HG02981 (cell line): ENCODE results near the gene CDCA4.
"Not testable (repeated sequence)": the region's sequence is repeated elsewhere in the genome, so short reads cannot be mapped to it uniquely, and the experiment has no call there.

Source experiments
- ATAC-seq: cut with Tn5 transposase; IDR thresholded peaks from one replicate; pipeline ENCODE4 v1.9.1; 2021; ENCODE audit warnings: mild to moderate bottlenecking, moderate library complexity; ENCODE audit not compliant: unreplicated experiment

The CDCA4 gene

DNA sequence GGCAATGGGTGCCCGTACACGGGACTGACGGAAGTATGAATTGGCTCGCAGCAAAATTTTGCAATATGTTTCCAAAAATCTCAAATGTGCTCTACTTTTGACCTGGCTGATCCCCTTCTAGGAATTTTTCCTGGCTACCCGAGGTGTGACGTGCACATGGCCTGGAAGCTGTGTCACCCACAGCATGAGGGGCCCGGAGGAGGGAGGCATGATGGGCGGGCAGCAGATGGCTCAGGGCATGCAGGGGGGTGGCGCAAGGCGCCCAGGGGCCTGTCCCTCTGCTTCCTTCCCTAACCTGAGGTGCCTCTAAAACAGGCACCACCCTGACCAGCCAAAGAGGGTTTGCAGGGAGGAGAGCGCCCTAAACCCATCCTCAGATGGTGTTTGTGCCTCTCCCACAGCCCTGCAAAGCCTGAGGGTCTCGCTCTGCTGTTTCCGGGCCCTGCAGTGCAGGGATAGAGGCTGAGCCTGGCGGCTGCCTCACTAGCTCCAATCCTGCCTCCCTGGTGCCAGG lies 37.7 kb upstream of the CDCA4 start:
- no peak for ATAC-seq

DNA sequence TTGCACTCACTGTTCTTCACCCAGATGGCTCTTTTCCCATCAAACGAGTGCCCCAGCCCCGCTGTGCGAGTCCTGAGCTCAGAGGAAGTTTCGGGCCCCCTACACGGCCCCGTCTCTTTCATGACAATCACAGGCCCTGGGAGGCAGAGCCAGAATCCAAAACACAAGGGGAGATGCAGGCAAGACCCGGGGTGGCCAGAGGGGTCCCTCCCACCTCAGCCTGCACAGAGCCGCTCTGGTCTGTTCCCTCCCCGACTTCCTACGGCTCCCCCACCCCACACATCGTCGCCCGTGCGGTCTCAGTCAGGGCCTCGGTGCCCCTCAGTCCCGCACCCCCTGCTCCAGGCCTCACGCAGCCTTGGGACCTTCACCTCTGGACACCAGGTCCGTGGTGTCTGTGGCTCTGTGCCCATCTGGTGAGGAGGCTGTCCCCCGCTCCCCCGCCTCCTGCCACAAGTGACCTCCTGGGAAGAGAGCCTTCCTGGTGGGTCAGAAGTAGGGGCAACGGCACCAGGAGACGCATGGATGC lies 35.5 kb upstream of the CDCA4 start:
- no peak for ATAC-seq

DNA sequence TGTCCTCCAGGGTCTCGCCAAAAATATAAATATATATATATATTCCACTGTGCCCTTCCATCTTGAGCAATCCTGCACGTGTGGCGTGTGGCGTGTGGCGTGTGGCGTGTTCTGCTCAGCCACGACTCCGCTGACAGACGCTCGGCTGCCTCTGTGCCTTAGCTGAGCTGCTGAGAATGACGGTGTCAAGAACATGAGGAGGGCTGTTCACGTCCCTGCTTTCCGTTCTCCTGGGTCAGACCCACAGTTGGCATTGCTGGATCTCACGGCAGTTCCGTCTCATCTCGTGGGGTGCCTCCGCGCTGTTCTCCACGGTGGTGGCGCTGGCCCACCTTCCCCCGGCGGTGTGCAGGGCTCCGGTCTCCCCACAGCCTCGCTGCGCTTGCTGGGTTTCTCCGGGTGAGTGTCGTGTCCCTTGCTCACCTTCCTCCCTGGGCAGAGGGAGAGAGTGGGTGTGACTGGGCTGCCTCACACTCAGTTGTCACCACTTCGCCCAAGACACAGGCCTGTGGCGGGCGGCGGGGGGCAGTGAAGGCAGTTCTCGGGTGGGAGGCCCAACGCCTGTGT lies 34.9 kb upstream of the CDCA4 start:
- ATAC-seq: no peak

DNA sequence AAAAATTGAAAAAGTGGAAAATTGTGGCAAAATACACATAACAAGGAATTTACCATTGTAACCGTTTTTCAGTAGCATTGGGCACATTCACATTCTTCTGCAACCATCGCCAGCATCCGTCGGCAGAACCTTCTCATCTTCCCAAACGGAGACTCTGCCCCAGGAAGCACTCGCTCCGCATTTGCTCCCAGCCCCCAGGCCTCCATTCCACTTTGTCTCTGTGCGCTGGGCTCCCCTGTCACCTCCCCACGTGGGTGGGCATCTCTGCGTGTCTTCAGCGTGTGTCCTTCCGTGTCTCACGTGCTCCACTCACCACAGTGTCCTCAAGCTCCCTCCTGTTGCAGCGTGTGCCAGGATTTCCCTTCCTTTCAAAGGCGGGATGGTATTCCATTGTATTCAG lies 34.5 kb upstream of the CDCA4 start:
- ATAC-seq: no peak

DNA sequence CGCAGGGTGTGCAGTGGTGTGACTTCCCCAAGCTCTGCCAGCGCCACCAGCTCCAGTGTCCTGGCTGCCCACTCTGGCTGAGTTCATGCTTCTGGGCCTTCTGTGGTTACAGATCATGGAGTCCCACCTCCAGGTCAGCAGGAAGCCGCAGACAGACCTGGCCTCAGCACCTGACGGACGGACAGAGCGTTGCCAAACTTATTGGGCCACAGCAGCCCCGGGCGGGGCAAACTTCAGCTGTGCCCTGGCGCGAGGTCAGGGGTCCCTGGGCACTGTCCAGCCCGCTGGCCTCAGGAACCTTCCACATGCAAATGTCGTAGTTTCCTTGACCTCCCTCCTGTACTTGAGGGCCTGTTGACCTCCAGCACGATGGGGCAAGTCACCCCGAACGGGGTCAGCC lies 33.1 kb upstream of the CDCA4 start:
- no peak for ATAC-seq

DNA sequence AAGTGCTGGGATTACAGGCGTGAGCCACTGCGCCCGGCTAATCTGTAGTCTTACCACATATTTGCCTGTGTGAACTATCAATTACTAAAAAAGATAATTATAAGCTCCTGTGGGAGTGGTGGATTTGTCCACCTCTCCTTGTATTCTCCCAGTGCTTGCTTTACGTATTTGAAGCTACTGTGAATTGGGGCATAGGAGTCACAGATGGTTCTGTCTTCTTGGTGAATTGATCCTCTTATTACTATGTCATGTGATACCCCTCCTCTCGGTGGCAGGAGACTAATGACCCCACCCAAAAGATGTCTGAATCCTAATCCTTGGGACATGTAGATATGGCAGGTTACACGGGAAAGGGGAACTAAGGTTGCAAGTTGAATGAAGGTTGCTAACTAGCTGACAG lies 32.5 kb upstream of the CDCA4 start:
- no peak for ATAC-seq

DNA sequence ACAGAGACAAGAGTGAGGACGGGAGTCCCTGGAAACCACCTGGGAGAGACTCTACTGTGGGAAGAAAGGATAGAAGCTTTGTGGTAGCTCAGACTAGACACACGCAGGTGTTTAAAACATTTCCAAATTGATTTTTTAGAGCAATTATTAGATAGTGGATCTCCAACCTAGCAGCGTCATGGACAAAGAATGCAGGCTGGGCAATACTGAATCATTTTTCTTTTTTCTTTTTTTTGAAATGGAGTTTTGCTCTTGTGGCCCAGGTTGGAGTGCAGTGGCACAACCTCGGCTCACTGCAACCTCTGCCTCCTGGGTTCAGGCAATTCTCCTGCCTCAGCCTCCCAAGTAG lies 31.2 kb upstream of the CDCA4 start:
- ATAC-seq: no peak

DNA sequence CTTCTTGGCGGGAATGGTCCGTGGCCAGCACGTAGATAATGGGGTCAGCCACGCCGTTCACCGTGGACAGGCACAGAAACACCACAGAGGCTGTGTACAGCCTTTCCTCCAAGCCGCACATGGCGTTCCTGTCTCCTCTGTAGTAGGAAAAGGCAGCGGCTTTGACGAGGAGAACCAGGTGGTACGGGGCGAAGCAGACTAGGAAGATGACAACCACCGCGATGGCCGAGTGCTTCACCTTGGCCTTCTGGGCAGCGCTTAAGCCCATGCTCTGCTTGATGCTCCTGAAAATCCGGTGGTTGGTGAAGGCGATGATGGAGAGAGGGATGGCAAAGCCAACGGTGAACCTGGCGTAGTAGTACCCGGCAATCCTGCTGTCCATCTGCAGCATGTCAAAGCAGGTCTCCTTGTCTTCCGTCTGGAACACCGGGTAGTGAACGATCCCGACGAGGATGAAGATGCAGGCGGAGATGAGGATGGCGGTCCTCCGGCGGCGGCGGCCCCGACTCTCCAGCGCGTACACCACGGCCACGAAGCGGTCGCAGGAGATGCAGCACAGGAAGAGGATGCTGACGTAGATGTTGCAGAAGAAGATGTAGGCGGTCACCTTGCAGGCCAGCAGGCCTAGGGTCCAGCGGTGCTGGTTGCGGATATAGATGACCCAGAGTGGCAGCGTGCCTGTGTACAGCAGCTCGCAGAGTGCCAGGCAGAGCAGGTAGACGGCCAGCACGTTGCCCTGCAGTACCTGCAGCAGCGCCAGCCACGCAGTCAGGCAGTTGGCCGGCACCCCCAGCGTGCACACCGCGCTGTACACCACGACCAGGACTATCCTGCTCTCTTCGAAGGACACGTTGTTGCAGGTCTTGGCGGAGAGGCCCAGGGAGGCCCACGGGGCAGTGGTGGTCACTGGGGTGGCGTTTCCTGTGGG lies 30.6 kb upstream of the CDCA4 start:
- ATAC-seq: no peak

DNA sequence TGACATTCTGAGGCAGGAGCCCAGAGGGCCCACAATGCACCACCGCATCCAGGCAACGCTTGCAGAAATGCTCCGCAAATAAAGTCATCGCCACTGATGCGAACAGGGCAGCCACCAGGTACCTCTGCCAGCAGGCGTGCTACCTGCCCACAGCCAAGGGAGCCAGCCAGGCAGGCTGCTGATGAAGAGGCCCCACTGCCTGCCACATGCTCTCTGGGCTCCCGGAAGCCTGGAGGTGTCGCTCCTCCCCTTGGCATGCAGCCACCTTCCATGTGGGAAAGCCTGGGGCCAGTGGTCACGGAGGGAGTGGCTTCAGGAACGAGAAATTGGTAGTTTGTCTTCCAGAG lies 29.6 kb upstream of the CDCA4 start:
- ATAC-seq: no peak

DNA sequence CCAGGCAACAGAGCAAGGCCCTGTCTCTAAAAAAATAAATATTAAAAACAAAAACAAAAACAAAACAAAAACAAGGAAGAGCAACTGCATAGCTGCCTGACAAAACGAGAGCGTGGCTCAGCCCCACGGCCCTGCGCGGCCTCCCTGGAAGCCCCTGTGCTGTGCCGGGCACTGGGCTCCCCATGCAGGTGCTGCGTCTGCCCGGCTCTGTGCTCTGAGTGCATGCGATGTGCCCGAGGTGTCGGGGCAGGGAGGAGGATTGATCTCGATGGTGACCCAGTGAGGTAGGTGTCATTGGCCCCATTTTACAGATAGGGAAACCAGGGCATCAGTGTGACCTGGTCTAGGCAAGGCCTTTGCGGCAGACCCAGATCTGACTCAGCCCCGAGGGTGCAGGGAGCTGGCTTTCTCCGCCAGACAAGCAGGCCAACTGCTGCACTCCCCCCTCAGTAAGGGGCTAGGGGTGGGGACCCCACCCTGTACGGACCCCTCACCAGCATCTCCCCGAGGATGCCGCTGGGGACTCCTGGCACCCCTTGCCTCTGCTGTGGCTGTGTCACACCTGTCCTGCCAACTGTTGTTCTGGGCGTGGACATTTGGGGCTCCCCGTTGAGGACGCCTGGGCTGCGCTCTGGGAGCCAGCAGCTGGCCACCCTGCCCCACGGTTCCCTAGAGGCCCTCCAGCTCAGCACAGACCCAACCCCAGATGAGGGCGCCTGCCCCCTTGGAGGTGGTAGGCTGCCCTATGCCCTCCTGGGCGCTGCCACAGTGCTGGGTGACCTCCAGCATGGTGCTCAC lies 29.1 kb upstream of the CDCA4 start:
- no peak for ATAC-seq

DNA sequence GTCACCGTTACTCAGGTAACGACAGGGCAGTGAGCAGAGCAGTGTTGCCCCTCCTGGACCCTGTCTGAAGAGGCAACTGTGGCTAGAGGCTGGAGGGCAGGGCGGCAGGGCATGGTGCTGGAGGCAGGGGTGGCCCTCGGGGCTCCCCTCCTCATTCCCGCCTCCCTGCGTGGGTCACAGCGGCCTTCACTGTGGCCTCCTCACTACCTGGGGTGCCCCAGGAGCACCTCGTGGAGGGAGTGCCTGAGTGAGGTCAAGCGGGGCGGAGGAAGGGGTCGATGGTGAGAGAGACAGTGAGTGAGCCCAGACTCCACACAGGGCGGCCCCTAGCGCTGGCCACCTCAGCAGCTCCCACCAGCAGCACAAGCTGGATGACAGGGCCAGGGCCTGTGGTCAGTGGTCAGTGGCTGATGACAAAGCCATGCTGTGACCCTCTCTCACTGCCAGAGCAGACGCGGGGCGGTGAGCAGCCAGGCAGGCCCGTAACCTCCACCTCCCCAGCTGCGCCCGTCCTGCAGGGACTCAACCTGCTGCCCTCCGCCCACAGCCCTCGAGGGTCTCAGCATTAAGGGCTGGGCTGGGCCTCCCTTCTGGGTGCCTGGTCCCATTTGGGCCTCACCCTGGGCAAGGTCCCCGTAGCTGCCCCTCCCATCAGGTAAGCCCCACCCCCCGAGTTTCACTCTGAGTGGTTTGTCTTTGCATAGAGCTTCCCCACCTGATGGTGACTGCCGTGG lies 26.6 kb upstream of the CDCA4 start:
- ATAC-seq: no peak

DNA sequence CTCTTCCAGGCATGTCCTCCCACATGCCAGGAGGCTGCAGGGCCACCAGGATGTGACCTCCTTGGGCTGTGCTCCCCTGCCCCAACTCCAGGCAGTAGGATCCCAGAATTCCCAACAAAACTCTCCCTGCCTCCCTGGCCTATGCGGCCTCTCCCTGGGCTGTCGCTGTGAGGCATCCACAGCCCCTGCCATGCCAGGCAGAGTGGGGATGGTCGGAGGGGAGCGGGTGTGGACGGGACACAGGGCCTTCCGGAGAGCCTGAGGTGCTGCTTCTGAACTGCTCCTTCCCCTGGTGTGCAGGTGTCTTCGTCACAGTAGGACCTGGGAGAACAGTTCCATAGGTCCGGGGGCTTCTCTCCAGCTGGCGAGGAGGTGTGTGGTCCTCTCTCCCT lies 26.0 kb upstream of the CDCA4 start:
- ATAC-seq: no peak

DNA sequence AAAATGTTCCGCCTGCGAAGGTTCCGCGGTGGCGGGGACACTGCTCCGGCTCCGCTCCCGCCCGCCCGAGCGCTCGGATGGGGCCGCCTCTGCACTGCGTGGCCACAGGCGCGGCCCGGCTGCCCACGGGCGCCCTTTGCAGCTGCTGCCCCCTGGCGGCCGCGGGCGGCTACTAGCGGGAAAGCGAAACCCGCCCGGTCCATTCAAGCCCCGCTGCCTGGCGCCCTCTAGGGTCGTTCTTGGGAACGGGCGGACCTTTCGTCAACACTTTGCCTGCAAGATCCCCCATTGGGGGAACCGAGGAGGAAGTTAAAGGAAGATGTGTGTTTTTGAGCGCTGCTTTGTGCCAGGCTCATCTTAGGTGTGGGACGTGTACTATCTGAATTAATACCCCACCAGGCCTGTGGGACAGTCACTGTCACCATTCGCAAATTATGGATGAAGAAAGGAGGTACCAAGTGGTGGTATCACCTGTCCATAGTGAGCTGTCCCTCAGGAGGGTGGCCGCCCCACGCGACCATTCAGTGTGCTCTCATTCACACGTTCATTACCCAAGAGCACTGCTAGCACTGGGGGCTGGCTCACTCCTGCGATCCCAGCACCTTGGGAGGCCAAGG lies 24.9 kb upstream of the CDCA4 start:
- peak; percentile 55 for ATAC-seq

DNA sequence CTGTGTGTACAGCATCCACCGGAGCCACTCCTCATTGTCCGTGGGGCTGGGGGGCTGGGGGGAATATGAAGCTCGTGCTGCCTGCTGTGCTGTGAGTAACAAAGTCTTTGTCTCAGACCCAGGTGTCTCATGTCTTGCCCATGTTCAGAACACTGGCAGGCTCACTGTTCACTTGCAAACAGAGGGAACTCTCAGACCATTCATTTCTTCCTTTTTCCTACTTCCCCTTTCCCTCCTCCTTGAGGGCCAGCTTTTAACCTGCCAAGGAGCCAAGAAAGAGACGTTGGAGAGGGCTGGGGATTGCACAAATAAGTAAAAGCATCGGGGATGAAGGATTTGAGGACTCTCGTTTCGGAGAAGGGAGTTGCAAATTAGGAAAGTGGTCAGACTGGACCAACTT lies 22.8 kb upstream of the CDCA4 start:
- no peak for ATAC-seq

DNA sequence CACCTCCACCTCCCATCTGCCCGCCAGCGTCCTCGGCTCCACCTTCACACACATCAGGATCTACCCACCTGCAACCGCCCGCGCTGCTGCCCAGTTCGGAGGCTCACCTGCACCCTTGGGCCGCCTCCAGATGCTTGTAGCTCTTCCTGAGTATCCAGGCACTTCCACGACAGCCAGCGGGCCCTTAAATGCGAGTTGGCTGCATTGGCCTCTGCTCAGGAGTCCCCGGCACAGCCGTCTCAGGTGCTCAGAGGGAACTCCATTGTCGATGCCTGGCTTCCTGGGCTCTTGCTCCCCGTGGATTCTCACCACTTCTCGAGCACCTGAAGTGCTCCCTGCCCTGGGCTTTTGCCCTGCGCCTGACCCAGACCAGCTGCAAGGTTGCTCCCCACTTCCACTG lies 21.9 kb upstream of the CDCA4 start:
- ATAC-seq: no peak

DNA sequence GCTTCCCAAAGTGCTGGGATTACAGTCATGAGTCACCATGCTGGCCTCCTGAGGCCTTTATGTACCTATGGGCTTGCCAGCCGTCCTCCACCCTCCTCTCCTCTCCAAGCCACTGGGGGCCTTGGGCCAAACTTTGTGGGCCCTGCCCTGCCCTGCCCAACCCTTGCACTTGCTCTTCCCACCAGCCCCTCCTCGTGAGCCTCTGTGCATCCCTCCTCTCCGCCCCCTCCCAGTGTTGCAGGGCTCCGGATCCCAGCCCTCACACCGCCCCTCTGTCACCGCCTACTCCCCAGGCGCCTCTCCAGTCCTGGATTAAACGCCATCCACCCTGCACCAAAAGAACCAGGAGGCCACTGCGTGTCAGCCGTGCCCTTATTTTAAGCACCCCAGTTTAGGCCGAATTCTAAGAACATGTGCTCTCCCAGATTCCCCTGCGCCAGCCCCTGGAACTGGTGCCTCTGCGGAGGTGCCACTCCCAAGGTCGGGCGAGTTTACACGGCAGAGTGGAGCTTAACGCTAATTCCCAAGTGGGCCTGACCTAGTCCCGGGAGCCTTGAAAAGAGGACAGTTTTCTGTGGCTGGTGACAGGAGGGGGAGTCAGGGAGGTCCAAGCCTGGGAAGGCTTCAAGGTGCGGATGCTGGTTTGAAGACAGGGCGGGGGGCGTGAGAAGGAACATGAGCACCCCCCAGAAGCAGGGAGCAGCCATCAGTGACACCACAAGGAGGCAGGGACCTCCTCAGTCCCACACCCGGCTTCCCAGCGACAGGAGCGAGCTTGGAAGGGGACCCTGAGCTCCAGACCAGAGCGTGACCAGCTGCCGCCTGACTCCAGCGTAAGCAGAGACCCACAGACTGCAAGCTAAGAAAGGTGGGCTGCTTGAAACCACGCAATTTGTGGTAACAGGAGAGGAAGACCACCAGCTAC lies 21.2 kb upstream of the CDCA4 start:
- no peak for ATAC-seq

DNA sequence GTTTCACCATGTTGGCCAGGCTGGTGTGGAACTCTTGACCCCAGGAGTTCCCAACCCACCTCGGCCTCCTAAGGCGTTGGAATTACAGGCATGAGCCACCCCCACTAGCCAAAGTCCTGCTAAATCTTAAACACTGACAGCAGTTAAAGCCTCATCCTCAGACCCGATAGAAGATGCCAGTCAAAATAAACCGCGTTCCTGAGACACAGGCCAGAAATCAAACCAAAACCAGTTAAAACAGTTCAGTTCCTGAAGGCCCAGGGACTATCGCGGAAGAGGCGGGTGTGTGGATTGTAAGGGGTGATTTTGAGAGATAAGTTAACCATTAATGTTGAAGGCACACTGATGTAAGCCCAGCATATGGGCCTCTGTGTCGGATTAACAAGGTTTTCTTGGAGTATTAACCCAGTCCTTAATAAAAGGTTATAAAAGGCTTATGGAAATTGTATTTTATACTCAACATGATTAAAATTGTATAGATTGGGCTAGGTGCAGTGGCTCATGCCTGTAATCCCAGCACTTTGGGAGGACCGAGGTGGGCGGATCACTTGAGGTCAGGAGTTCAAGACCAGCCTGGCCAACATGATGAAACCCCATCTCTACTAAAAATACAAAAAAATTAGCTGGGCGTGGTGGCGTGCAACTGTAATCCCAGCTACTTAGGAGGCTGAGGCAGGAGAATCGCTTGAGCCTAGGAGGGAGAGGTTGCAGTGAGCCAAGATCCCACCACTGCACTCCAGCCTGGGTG lies 18.7 kb upstream of the CDCA4 start:
- no peak for ATAC-seq

DNA sequence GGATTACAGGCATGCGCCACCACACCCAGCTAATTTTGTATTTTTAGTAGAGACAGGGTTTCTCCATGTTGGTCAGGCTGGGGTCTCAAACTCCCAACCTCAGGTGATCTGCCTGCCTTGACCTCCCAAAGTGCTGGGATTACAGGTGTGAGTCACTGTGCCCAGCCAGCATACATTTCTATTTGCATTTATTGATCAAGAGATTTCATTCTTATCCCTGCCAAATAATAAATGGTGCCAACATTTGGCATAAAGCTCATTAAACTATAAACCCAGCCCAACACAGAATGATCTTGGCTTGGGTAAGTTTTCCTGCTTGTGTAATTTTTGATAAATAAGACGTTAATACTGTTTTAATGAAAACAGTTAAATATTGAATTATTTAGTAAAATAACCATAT lies 14.7 kb upstream of the CDCA4 start:
- not testable (repeated sequence) for ATAC-seq
